H1 (cell line): ENCODE data around the gene UGT3A1. TPM values are rescaled to one million over a fixed set of nuclear protein-coding genes. Genes with fewer than 3 reads are reported as not detected.

Experiments used
- FOSL1 ChIP-seq: IDR thresholded peaks from 2 replicates; pipeline ENCODE4 v1.6.1; 2011; ENCODE audit warnings: mild to moderate bottlenecking, low read depth, low read length, moderate library complexity; ENCODE audit not compliant: insufficient read depth
- HDAC6 ChIP-seq: IDR thresholded peaks from one replicate; pipeline ENCODE4 v1.7.1; 2012; ENCODE audit warnings: low read depth, mild to moderate bottlenecking, inconsistent platforms, low read length, moderate library complexity
- POLR2AphosphoS5 ChIP-seq: IDR thresholded peaks from 2 replicates; pipeline ENCODE4 v1.6.1; 2011; ENCODE audit warnings: low read depth, low read length
- SP2 ChIP-seq: IDR thresholded peaks from 2 replicates; pipeline ENCODE4 v1.6.1; 2012; ENCODE audit warnings: mild to moderate bottlenecking, low read length, inconsistent platforms
- TAF7 ChIP-seq: optimal IDR thresholded peaks from 2 replicates; pipeline ENCODE3; 2011; ENCODE audit warnings: low read depth, mild to moderate bottlenecking, inconsistent platforms, low read length, moderate library complexity, borderline replicate concordance
- YY1 ChIP-seq: IDR thresholded peaks from 2 replicates; pipeline ENCODE4 v1.6.1; 2011; ENCODE audit warnings: low read depth, mild to moderate bottlenecking, low read length
- polyA plus RNA-seq, 7 experiments: library from polyadenylated mRNA; depleted of rRNA in 3 of 7; stranded (reverse) in 5 of 7; unstranded in 2 of 7; fragments of >200 nt in 5 of 7; fragments of 200-250 nt in 2 of 7; gene quantifications; 1 replicate in 5 of 7; 2 replicates in 1 of 7; 4 replicates in 1 of 7; pipeline versions ENCODE4 v1.2.1 to v1.2.3, GENCODE V29; 2011 to 2013; ENCODE audit warnings: missing spikeins in 2 of 7, mixed read lengths in 2 of 7
- total RNA-seq: library from RNA; stranded (reverse); fragmentation: NEBNext Ultra II Directional; extraction: Animal tissue kit (Norgen Biotek cat#: 25700); gene quantifications from 2 replicates; pipeline ENCODE4 v1.2.1, GENCODE V29; 2021
- TF ChIP-seq, protein P1 (sequence below): fragments of 300-600 bp; sonication (generic); IDR thresholded peaks from 2 replicates; pipeline ENCODE4 v1.7.1; 2012; ENCODE audit warnings: low read length, moderate library complexity, mild to moderate bottlenecking, inconsistent platforms; ENCODE audit not compliant: insufficient replicate concordance
- TF ChIP-seq, protein P2 (sequence below), 3 experiments: IDR thresholded peaks; 1 replicate in 2 of 3; 2 replicates in 1 of 3; pipeline versions ENCODE4 v1.5.1 to v1.6.1; 2011; ENCODE audit warnings: low read length in 3 of 3, mild to moderate bottlenecking in 3 of 3, inconsistent platforms in 2 of 3, low read depth in 1 of 3, moderate library complexity in 1 of 3; ENCODE audit not compliant: insufficient read depth in 1 of 3; ENCODE audit errors: control extremely low read depth in 1 of 3

UGT3A1 gene
- total and polyA plus RNA-seq, 2 of the 8 experiments (the other 6 are each of a cell fraction or from before 2014, with no cell fraction given), result 2.4 to 3.4 TPM

DNA sequence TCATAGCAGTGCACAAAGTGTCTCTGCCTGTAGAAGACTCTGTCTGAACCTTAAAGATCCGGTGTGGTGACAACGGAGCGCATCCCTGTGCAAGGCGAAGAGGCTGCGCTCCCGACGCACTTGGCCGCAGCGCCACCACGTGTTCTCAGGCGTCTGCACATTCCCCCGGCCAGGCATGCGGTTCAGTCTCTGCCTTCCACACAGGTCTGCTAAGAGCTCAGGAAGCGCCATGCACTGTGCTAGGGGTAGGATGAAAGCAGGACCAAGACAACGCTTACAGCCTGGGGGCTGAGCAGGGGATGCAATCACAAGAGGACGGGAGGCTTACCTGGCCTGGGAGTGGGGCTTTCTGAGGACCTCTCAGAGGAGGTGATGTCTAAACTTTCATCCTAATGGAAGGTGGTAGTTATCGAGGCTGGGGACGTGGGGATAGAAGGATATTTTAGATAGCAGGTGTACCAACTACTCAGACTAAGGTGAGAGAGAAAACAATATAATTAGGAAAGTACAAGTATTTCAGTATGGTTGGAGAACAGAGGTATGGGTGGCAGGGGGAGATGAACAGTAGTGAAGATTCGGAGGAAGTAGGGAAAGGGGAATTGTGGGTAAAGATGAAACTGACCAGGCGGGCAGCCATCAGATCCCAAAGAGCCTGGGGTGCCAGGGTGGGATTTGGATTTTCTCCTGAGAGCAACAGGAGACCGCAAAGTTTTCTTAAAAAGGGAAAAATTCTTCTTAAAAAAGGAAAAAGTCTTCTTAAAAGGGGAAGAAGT lies 66.1 kb downstream of the UGT3A1 start (continued):
- TF ChIP-seq, protein P1, sequence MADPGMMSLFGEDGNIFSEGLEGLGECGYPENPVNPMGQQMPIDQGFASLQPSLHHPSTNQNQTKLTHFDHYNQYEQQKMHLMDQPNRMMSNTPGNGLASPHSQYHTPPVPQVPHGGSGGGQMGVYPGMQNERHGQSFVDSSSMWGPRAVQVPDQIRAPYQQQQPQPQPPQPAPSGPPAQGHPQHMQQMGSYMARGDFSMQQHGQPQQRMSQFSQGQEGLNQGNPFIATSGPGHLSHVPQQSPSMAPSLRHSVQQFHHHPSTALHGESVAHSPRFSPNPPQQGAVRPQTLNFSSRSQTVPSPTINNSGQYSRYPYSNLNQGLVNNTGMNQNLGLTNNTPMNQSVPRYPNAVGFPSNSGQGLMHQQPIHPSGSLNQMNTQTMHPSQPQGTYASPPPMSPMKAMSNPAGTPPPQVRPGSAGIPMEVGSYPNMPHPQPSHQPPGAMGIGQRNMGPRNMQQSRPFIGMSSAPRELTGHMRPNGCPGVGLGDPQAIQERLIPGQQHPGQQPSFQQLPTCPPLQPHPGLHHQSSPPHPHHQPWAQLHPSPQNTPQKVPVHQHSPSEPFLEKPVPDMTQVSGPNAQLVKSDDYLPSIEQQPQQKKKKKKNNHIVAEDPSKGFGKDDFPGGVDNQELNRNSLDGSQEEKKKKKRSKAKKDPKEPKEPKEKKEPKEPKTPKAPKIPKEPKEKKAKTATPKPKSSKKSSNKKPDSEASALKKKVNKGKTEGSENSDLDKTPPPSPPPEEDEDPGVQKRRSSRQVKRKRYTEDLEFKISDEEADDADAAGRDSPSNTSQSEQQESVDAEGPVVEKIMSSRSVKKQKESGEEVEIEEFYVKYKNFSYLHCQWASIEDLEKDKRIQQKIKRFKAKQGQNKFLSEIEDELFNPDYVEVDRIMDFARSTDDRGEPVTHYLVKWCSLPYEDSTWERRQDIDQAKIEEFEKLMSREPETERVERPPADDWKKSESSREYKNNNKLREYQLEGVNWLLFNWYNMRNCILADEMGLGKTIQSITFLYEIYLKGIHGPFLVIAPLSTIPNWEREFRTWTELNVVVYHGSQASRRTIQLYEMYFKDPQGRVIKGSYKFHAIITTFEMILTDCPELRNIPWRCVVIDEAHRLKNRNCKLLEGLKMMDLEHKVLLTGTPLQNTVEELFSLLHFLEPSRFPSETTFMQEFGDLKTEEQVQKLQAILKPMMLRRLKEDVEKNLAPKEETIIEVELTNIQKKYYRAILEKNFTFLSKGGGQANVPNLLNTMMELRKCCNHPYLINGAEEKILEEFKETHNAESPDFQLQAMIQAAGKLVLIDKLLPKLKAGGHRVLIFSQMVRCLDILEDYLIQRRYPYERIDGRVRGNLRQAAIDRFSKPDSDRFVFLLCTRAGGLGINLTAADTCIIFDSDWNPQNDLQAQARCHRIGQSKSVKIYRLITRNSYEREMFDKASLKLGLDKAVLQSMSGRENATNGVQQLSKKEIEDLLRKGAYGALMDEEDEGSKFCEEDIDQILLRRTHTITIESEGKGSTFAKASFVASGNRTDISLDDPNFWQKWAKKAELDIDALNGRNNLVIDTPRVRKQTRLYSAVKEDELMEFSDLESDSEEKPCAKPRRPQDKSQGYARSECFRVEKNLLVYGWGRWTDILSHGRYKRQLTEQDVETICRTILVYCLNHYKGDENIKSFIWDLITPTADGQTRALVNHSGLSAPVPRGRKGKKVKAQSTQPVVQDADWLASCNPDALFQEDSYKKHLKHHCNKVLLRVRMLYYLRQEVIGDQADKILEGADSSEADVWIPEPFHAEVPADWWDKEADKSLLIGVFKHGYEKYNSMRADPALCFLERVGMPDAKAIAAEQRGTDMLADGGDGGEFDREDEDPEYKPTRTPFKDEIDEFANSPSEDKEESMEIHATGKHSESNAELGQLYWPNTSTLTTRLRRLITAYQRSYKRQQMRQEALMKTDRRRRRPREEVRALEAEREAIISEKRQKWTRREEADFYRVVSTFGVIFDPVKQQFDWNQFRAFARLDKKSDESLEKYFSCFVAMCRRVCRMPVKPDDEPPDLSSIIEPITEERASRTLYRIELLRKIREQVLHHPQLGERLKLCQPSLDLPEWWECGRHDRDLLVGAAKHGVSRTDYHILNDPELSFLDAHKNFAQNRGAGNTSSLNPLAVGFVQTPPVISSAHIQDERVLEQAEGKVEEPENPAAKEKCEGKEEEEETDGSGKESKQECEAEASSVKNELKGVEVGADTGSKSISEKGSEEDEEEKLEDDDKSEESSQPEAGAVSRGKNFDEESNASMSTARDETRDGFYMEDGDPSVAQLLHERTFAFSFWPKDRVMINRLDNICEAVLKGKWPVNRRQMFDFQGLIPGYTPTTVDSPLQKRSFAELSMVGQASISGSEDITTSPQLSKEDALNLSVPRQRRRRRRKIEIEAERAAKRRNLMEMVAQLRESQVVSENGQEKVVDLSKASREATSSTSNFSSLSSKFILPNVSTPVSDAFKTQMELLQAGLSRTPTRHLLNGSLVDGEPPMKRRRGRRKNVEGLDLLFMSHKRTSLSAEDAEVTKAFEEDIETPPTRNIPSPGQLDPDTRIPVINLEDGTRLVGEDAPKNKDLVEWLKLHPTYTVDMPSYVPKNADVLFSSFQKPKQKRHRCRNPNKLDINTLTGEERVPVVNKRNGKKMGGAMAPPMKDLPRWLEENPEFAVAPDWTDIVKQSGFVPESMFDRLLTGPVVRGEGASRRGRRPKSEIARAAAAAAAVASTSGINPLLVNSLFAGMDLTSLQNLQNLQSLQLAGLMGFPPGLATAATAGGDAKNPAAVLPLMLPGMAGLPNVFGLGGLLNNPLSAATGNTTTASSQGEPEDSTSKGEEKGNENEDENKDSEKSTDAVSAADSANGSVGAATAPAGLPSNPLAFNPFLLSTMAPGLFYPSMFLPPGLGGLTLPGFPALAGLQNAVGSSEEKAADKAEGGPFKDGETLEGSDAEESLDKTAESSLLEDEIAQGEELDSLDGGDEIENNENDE, result no peak
- TF ChIP-seq YY1 (no peak), POLR2AphosphoS5 (no peak), FOSL1 (no peak), HDAC6 (no peak), SP2 (no peak), TAF7 (no peak)
- TF ChIP-seq, protein P2, sequence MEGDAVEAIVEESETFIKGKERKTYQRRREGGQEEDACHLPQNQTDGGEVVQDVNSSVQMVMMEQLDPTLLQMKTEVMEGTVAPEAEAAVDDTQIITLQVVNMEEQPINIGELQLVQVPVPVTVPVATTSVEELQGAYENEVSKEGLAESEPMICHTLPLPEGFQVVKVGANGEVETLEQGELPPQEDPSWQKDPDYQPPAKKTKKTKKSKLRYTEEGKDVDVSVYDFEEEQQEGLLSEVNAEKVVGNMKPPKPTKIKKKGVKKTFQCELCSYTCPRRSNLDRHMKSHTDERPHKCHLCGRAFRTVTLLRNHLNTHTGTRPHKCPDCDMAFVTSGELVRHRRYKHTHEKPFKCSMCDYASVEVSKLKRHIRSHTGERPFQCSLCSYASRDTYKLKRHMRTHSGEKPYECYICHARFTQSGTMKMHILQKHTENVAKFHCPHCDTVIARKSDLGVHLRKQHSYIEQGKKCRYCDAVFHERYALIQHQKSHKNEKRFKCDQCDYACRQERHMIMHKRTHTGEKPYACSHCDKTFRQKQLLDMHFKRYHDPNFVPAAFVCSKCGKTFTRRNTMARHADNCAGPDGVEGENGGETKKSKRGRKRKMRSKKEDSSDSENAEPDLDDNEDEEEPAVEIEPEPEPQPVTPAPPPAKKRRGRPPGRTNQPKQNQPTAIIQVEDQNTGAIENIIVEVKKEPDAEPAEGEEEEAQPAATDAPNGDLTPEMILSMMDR (IDR thresholded peaks at IDR 0.05; ENCODE audit: control extremely low read depth in 1 of 3, insufficient read depth in 1 of 3, low read depth in 1 of 3, low read length in 3 of 3), result peak; percentile 90 to 93 (median 92)
